ENCODE measurements around the gene PHF19.

DNA sequence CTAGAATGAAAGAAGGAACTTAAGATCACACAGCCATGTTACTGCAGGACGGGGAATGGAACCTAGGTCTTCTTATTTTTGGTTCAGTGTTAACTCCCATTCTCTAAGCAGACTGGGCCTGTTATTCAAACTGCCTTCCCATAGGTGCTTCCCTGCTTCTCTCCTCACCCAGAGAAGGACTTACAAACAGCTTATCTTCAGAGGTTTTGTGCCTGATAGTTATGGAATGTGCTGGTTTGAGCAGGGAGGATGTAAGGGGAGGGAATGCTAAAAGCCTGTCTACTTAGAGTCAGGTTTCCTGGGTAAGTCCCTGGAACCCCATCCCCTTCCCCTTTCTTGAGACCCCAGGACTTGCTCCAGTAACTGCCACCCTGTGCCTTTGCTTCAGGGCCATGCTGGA lies 30.1 kb downstream of the PHF19 start:
- TF ChIP-seq, protein P1, sequence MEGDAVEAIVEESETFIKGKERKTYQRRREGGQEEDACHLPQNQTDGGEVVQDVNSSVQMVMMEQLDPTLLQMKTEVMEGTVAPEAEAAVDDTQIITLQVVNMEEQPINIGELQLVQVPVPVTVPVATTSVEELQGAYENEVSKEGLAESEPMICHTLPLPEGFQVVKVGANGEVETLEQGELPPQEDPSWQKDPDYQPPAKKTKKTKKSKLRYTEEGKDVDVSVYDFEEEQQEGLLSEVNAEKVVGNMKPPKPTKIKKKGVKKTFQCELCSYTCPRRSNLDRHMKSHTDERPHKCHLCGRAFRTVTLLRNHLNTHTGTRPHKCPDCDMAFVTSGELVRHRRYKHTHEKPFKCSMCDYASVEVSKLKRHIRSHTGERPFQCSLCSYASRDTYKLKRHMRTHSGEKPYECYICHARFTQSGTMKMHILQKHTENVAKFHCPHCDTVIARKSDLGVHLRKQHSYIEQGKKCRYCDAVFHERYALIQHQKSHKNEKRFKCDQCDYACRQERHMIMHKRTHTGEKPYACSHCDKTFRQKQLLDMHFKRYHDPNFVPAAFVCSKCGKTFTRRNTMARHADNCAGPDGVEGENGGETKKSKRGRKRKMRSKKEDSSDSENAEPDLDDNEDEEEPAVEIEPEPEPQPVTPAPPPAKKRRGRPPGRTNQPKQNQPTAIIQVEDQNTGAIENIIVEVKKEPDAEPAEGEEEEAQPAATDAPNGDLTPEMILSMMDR (IDR thresholded peaks at IDR 0.05), result no peak
- TF ChIP-seq JUND (IDR thresholded peaks at IDR 0.05) (no peak), EP300 (IDR thresholded peaks at IDR 0.05; ENCODE audit: borderline replicate concordance in 1 of 2, low read depth in 1 of 2, low read length in 1 of 2) (no peak), CHD2 (IDR thresholded peaks at IDR 0.05; ENCODE audit: low read length, partially characterized antibody) (no peak), TAF1 (IDR thresholded peaks at IDR 0.05; ENCODE audit: borderline replicate concordance, low read depth, low read length) (no peak)
